MCF 10A (cell line): ENCODE results near the gene HK3. TPM values are rescaled to one million over a fixed set of nuclear protein-coding genes. Genes with fewer than 3 reads are reported as not detected.

Experiments
- BruUV-seq: library from RNA; stranded (reverse); fragments of 400-500 nt; replicated peaks from 2 replicates; lab custom pipeline; 2021; lab: Mats Ljungman, UMichigan
- CTCF ChIA-PET: fragments of 300-600 bp; sonication (Branson Sonifier 250); formaldehyde crosslinking; extraction: SDS; loops from one replicate; lab custom pipeline; 2021; ENCODE audit warnings: antibody characterized with exemption, inconsistent platforms; lab: Yijun Ruan, JAX
- POLR2A ChIA-PET: fragments of 300-600, 350-650 bp; sonication (Branson Sonifier 250); formaldehyde crosslinking; extraction: SDS; loops from one replicate; lab custom pipeline; 2020; ENCODE audit warnings: antibody characterized with exemption, inconsistent platforms; lab: Yijun Ruan, JAX
- DNase-seq: peaks from one replicate; pipeline ENCODE4 v3.0.0-alpha.2; 2018; ENCODE audit not compliant: unreplicated experiment
- H3K27ac Mint-ChIP-seq: one replicate; pipeline ENCODE4 v1.8.0; 2022; ENCODE audit warnings: mild to moderate bottlenecking, low read depth, mixed read lengths; ENCODE audit not compliant: unreplicated experiment
- H3K27me3 Mint-ChIP-seq: one replicate; pipeline ENCODE4 v1.8.0; 2022; ENCODE audit warnings: mixed read lengths; ENCODE audit not compliant: insufficient read depth, unreplicated experiment
- H3K36me3 Mint-ChIP-seq: one replicate; pipeline ENCODE4 v1.8.0; 2022; ENCODE audit warnings: mild to moderate bottlenecking, moderate library complexity, mixed read lengths; ENCODE audit not compliant: insufficient read depth, unreplicated experiment
- H3K4me1 Mint-ChIP-seq: one replicate; pipeline ENCODE4 v1.8.0; 2022; ENCODE audit warnings: mixed read lengths; ENCODE audit not compliant: insufficient read depth, unreplicated experiment
- H3K4me3 Mint-ChIP-seq: one replicate; pipeline ENCODE4 v1.8.0; 2022; ENCODE audit warnings: mild to moderate bottlenecking, moderate library complexity, mixed read lengths; ENCODE audit not compliant: unreplicated experiment
- H3K9me3 Mint-ChIP-seq: one replicate; pipeline ENCODE4 v1.8.0; 2022; ENCODE audit warnings: mixed read lengths; ENCODE audit not compliant: unreplicated experiment
- CTCF ChIP-seq: fragments of 200-600 bp; IDR thresholded peaks from one replicate; pipeline ENCODE4 v1.8.0; 2022; ENCODE audit warnings: antibody characterized with exemption, mild to moderate bottlenecking; ENCODE audit not compliant: unreplicated experiment
- intact Hi-C: fragments of 100-400 bp; cut with micrococcal nuclease; formaldehyde crosslinking; loops from 2 replicates; pipeline ENCODE4 v1.14.1; 2022
- total RNA-seq: library from RNA; stranded (reverse); gene quantifications from 2 replicates; pipeline ENCODE4 v1.2.3, GENCODE V29; 2022

The HK3 gene
- total RNA-seq, 1 experiment from 2014 or later, result not detected

- DNase-seq, result no peak
- Mint-ChIP-seq H3K4me1 (no peaks in the 10 kb centered on the region), H3K27ac (no peak overlapping the region), H3K36me3 (no peaks in the 10 kb centered on the region), H3K27me3 (peaks cover 57% of the 10 kb centered on the region), H3K4me3 (no peak overlapping the region), H3K9me3 (no peaks in the 10 kb centered on the region)
- intact Hi-C loops, result no loop called here
- POLR2A ChIA-PET, result no interaction called here
- BruUV-seq, result no TSS peak
- CTCF ChIA-PET, result interaction anchor here (1.9 kb wide), 1 partner anchor 195 kb away, joined by 6 read pairs; no protein-coding TSS in a partner anchor
- TF ChIP-seq CTCF, result no peak
Measured at GRCh38 chr5:176876506-176877431, 22.4 kb downstream of the HK3 start.

GRCh38 chr5:176875783-176876505 is 23.2 kb downstream of the HK3 start:
- Mint-ChIP-seq H3K27me3 (peaks cover 57% of the 10 kb centered on the region), H3K4me3 (no peak overlapping the region), H3K36me3 (no peaks in the 10 kb centered on the region), H3K9me3 (no peaks in the 10 kb centered on the region), H3K27ac (no peak overlapping the region), H3K4me1 (no peaks in the 10 kb centered on the region)
- intact Hi-C loops, result no loop called here
- POLR2A ChIA-PET, result interaction anchor here (0.6 kb wide), 1 partner anchor 17 kb away, joined by 3 read pairs; no protein-coding TSS in a partner anchor
- no TSS peak for BruUV-seq
- CTCF ChIA-PET, result interaction anchor here (1.3 kb wide), 1 partner anchor 216 kb away, joined by 4 read pairs; no protein-coding TSS in a partner anchor
- TF ChIP-seq CTCF, result no peak
- DNase-seq, result no peak

- DNase-seq, result no peak
- H3K4me3 Mint-ChIP-seq, result no peak overlapping the region
- H3K36me3 Mint-ChIP-seq, result no peaks in the 10 kb centered on the region
- no peaks in the 10 kb centered on the region for H3K4me1 Mint-ChIP-seq
- intact Hi-C loops, result no loop called here
- TF ChIP-seq CTCF, result no peak
- POLR2A ChIA-PET, result interaction anchor here (0.6 kb wide), 1 partner anchor 18 kb away, joined by 3 read pairs; no protein-coding TSS in a partner anchor
- CTCF ChIA-PET, result interaction anchor here (1.3 kb wide), 1 partner anchor 215 kb away, joined by 4 read pairs; no protein-coding TSS in a partner anchor
- no peaks in the 10 kb centered on the region for H3K9me3 Mint-ChIP-seq
- no TSS peak for BruUV-seq
- no peak overlapping the region for H3K27ac Mint-ChIP-seq
- H3K27me3 Mint-ChIP-seq, result peaks cover 57% of the 10 kb centered on the region
Measured at GRCh38 chr5:176875014-176875550, 24.1 kb downstream of the HK3 start.
